Measurements from ENCODE around the gene NAALAD2. TPM values are rescaled to one million over a fixed set of nuclear protein-coding genes. Genes with fewer than 3 reads are reported as not detected.

The NAALAD2 gene
- total RNA-seq, 3 donors from 2014 or later: 0.73 to 1.2 (median 0.92) TPM

DNA sequence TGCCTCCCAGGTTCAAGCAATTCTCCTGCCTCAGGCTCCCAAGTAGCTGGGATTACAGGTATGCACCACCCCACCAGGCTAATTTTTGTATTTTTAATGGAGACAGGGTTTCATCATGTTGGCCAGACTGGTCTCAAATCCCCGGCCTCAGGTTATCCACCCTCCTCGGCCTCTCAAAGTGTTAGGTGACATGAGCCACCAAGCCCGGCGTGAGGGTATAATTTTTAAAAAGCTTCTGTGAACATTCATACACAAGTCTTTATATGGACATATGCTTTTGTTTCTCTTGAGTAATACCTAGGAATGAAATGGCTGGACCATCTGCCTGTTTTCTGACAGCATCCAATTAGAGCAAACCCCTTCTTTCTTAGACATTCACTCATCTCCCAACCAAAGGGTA is 14.3 kb upstream of the NAALAD2 start:
- TF ChIP-seq, protein P1, sequence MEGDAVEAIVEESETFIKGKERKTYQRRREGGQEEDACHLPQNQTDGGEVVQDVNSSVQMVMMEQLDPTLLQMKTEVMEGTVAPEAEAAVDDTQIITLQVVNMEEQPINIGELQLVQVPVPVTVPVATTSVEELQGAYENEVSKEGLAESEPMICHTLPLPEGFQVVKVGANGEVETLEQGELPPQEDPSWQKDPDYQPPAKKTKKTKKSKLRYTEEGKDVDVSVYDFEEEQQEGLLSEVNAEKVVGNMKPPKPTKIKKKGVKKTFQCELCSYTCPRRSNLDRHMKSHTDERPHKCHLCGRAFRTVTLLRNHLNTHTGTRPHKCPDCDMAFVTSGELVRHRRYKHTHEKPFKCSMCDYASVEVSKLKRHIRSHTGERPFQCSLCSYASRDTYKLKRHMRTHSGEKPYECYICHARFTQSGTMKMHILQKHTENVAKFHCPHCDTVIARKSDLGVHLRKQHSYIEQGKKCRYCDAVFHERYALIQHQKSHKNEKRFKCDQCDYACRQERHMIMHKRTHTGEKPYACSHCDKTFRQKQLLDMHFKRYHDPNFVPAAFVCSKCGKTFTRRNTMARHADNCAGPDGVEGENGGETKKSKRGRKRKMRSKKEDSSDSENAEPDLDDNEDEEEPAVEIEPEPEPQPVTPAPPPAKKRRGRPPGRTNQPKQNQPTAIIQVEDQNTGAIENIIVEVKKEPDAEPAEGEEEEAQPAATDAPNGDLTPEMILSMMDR (IDR thresholded peaks at IDR 0.05): no peak
- no peaks in the 10 kb centered on the region for H3K4me1 ChIP-seq (ENCODE audit: low read depth)

DNA sequence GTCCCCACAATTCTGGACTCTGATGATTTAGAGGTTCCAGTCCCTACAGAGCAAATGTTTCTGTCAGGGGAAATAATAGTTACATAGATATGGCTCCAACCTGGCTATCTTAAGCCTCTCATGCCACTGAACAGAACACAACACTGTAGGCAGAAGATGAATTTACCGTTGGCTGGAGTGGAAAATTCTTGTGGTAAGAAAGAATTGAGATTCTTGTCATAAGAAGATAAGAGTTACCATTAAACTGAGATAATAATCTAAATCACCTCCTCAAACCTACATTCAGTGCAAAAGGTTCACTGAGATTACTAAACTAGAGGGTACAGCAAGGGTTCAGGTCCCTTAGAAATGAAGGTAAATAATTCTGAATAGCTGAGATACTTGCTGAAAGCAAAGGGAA is 10.1 kb upstream of the NAALAD2 start:
- intact Hi-C loops (cut with DNase I, micrococcal nuclease): no loop called here
- Histone ChIP-seq H3K9me3 (no peaks in the 10 kb centered on the region), H3K4me1 (ENCODE audit: low read depth) (no peaks in the 10 kb centered on the region), H3K4me3 (no peak overlapping the region), H3K36me3 (ENCODE audit: low read depth) (no peaks in the 10 kb centered on the region)
- ATAC-seq (no peak), DNase-seq (no peak)
- TF ChIP-seq, protein P1 (IDR thresholded peaks at IDR 0.05): no peak

More for the DNA sequence above, 14.3 kb upstream of the NAALAD2 start:
- Histone ChIP-seq H3K4me3 (no peak overlapping the region), H3K9me3 (no peaks in the 10 kb centered on the region), H3K36me3 (ENCODE audit: low read depth) (no peaks in the 10 kb centered on the region)
- DNase-seq (no peak), ATAC-seq (no peak)
- intact Hi-C loops (cut with DNase I, micrococcal nuclease): no loop called here

DNA sequence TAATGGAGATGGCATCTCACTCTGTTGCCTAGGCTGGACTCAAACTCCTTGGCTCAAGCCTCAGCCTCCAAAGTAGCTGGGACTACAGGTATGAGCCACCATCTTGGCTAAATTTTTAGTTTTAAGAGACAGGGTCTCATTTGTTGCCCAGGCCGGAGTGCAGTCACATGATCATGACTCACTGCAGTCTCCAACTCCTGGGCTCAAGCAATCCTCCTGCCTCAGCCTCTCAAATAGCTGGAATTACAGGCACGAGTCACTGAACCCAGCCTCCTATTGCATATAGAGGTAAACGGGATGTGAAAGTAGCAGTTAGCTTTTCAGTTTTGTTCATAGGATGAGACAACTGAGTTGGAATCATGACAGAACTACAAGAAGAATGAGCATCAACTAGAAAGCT is 9.5 kb upstream of the NAALAD2 start:
- ATAC-seq: no peak
- Histone ChIP-seq H3K9me3 (no peaks in the 10 kb centered on the region), H3K4me3 (no peak overlapping the region), H3K36me3 (ENCODE audit: low read depth) (no peaks in the 10 kb centered on the region), H3K4me1 (ENCODE audit: low read depth) (no peaks in the 10 kb centered on the region)
- TF ChIP-seq, protein P1 (IDR thresholded peaks at IDR 0.05): no peak
- intact Hi-C loops (cut with DNase I, micrococcal nuclease): no loop called here
- DNase-seq: no peak

DNA sequence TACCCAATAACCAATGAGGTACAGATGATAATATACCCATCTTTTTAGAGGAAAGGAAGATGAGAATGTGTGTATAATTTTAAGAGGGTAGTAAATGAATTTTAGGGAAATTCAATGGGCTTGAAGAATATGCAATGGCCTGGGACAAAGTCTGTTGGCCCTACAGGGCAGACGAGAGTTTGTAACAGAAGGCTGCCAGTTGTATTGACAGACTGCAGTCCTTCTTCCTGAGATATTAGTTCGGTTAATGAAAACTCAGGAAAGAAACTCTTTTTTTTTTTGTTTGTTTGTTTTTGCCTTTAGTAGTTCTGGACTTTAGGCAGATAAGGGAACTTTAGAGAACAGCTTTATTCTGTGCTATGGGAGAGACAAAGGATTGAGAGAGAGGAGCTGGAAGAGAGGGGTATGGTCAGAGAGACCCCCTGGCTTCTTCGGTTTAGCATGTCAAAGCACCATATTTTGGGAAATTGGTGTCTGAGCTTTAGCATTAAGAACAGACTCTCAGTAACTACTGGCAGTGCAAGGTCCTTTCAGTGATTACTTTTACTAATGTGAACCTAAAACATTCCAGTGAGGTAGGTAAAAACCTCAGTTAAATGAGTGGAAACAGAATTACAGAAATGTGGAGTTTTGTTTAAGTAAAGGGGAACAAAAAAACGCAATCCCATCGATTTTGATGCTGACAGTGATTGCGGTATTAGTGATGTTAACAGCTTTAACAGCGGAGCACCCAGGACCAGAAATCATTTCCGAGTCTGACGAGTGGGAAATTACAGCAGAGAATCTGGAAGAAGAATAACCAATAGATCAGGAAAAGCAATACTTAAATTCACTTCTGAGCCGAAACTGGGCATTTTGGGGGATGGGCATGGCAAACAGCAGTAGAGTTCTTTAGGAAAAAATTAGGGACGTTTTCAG is 644 bp upstream of the NAALAD2 start:
- TF ChIP-seq, protein P1 (IDR thresholded peaks at IDR 0.05): no peak
- ATAC-seq (no peak), DNase-seq (no peak)

DNA sequence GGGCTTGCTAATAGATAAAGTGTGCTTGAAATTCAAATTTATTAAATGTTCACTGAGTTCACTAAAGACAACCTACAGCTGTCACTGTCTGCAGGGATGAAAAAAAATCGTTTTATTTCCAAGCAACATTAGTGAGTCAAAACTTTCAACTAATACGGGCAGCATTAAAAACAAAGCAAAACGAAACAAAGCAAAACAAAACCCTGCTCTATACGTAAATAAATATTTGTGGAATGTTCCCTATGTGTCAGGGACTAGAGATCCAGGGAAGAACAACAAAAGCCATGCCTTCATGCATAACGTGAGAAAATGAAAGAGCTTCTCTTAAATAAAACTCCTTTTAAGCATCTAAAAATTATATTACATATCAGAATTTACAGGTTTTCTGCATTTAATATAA is 553 bp downstream of the NAALAD2 start:
- TF ChIP-seq, protein P1 (IDR thresholded peaks at IDR 0.05): no peak
- H3K4me1 ChIP-seq (ENCODE audit: low read depth): no peaks in the 10 kb centered on the region
- H3K4me3 ChIP-seq: no peak overlapping the region
- intact Hi-C loops (cut with DNase I, micrococcal nuclease): no loop called here
- no peaks in the 10 kb centered on the region for H3K9me3 ChIP-seq
- no peak for DNase-seq
- no peak for ATAC-seq
- no peaks in the 10 kb centered on the region for H3K36me3 ChIP-seq (ENCODE audit: low read depth)

More for the DNA sequence above, 644 bp upstream of the NAALAD2 start:
- Histone ChIP-seq H3K4me3 (no peak overlapping the region), H3K36me3 (ENCODE audit: low read depth) (no peaks in the 10 kb centered on the region), H3K4me1 (ENCODE audit: low read depth) (no peaks in the 10 kb centered on the region), H3K9me3 (no peaks in the 10 kb centered on the region)
- intact Hi-C loops (cut with DNase I, micrococcal nuclease): no loop called here
